NK-92 treated with Interleukin-12 subunit alpha and Interleukin-12 subunit beta, amount 100 ng/mL, for 24 hours (cell line): ENCODE data around the gene UNC13A.

Experiments
- DNase-seq: peaks from one replicate; lab custom pipeline; 2025; lab: John Stamatoyannopoulos, UW

UNC13A gene

DNA sequence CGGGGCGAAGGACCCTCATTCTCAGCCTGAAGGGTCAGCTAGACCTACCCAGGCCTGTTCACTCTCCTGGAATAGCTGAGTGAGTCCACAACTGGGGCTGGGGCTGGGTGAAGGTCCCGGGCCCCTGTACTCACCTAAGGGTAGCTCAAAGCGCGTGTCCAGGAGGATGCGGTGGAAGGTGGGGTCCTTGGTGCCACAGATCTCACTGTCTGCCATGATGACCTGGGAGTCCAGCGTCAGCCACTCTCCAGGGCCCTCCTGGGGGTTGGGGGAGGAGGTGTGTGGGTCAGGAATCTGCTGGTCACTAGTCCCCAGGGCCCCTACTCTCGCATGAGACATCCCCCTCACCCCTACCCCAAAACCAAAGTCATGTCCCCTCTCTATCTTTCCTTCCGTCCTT lies 18.7 kb downstream of the UNC13A start:
- DNase-seq = no peak

DNA sequence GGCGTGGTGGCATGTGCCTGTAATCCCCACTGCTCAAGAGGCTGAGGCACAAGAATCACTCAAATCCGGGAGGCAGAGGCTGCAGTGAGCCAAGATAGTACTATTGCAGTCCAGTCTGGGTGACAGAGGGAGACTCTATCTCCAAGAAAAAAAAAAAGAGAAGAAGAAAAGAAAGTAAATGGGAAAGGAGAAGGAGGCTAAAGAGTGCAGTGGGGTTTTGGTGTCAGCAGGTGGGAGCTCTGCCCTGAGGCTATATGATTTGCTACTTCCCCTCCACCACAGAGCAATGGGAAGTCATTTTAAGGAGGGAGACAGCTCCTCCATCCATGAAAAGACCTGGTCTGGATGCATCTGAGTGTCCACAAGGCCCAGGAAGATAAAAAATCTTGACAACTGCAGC lies 23.1 kb downstream of the UNC13A start:
- no peak for DNase-seq

DNA sequence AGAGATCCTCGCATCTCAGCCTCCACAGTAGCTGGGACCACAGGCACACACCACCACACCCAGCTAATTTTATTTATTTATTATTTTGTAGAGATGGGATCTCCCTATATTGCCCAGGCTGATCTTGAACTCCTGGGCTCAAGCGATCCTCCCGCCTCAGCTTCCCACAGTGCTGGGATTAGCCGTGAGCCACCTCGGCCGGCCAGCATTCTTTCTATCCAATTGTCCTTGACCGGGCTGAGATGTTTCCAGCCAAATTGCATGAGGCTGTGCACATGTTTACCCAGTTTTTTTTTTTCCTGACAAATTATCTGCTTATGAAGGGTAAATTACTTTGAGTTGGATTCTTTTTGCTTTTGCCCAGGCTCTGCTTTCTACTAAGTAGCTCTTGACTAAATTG lies 28.2 kb downstream of the UNC13A start:
- DNase-seq = no peak

DNA sequence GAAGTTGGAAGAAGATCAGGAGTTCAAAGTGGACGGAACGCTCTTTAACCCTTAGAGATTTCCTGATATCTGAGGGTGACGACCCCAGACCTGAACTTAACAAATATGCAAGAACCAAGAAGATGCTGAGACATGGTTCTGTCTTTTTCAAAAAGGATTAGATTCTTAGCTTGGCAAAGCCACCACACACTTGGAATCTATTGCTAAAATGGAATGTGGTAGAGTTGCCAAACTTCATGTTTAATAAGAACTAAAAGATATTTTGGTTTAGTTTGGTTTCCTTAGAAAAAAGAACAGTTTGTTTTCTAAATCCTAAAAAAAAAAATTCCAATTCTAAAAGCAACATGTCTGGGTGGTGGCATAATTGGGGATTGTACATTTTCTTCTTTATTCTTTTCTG lies 29.5 kb downstream of the UNC13A start:
- DNase-seq = no peak

DNA sequence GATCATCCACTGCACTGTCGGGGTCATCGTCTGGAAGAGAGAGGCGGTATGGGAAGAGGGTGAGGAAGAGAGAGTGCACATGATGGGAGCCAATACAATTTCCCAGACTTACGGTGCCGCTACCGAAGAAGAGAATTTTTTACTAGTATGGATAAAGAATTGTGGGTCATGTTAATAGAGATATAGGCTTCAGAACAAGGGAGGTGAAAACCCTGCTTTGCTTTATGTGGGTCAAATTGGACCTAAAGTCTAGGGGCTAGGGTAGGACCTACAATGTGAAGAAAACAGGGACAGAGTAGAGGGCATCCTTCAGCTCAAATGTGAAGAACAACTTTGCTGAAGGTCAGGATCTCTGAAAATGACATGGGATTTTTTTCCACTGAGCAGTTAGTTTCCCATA lies 29.9 kb downstream of the UNC13A start:
- no peak for DNase-seq

DNA sequence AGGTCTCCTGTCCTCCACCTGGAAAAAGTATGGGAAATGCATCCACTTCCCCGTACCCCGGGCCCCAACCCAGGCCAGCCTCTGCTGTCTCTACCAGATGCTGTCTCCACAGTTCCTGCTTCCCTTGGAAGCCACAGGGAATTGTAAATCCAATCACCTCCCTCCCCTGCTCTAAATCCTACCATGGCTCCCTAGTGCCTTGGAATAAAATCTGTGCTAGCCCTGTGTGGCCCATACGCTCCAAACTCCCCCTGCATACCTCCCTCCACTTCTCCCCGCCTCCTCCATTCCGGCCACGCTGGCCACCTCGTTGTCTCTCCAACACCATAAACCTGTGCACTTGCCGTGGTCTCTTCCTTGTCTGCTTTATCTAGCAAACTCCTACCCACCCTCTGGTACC lies 31.2 kb downstream of the UNC13A start:
- DNase-seq = no peak

DNA sequence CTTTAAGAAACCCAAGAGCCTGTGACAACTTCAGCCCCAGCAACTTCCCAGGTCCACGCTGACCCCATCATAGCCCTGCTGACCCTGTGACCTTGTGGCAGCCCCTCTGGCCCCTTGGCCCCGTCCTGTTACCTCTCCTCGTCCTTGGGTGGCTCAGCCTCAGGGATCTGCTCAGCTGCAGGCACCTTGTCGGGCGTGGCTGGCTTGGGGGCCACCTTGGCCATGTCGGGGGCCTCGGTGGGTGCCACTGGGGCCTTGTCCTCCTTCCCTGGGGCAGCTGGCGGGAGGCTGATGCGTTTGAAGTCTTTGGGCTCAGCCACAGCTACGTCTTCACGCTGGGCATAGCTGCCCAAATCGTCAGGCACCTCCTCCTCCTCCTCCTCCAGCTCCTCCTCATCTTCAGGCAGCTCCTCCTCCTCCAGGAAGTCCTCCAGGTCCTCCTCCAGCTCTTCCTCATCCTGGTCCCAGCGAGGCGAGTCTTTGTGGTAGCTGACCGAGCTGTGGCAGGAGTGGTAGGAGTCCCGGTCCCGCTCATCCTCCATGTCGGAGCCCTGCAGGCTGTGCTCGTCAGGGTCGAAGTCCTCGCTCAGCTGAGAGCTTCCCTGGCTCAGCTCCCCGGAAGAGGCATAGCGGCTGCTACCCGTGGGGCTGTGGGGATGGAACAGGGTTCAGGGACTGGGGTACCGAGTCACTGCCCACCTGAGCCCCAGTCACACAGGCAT lies 32.2 kb downstream of the UNC13A start:
- no peak for DNase-seq

DNA sequence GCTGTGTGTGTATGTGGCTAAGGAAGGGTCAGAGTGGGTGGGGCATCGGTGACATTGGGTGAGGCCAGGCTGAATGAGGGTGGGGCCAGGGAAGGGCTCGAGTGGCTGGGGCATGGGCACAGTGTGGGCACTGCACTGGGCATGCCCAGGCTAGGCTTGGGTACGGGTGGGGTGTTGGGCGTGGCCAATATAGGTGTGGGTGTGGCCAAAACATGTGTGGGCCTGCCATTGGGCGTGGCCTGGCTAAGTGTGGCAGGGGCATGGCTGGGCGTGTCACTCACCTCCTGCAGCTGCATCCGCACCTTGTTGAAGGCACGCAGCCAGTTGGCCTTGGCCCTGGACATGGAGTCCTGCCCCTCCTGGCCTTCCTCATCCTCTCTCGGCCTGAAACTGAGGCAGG lies 33.2 kb downstream of the UNC13A start:
- DNase-seq = no peak

GRCh38 chr19:17652627-17653026 lies 35.5 kb downstream of the UNC13A start:
- DNase-seq = no peak

- DNase-seq = no peak
Measured at GRCh38 chr19:17648786-17649185, 39.4 kb downstream of the UNC13A start.

DNA sequence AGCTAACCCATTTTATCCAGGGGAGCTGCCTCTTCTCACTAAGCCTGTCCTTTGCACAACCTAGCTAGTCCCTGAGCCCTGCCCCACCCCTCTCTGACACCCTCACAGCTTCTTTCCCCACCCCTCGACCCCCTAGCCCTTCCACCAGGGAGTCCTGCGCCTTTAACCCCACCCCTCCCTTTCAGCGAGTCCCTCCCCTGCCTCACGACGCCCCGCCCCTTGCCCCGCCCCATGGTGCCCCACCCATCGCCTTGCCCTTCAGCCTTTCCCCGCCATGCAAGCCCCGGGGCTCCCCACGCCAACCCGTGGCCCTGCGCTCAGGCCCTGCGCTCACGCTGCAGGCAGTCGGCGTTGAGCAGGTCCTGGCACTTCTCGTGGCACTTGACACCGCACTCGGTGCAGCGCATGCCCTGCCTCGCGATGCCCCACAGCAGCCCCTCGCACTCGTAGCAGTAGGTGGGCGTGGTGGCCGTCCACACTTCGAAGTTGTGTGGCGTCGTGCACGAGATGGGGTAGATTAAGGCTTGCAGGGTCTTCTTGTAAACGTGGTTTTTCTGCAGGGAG lies 40.0 kb downstream of the UNC13A start:
- DNase-seq = no peak

- no peak for DNase-seq
Measured at GRCh38 chr19:17647071-17648020, 40.8 kb downstream of the UNC13A start.

GRCh38 chr19:17646441-17646840 lies 41.7 kb downstream of the UNC13A start:
- DNase-seq = no peak

- DNase-seq = no peak
Measured at GRCh38 chr19:17645339-17645963, 42.7 kb downstream of the UNC13A start.

DNA sequence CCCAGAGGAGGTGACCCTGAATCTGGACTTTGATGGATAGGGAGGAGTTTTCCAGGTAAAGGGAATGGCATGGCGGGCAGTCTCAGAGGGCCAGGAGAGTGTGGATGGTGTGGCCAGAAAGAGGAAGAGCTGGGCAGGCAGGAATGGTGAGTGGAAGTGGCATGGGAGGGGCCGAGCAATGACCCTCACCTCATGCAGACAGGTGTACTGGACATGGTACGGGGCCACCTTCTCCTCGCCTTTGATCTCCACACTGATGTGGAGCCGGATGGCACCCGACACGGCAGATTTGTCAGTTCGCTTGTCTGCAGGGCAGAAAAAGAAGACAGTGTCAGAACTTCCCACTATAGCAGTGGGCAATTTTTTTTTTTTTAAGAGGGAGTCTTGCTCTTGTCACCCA lies 45.5 kb downstream of the UNC13A start:
- DNase-seq = no peak

- DNase-seq = no peak
Measured at GRCh38 chr19:17641846-17642245, 46.3 kb downstream of the UNC13A start.

DNA sequence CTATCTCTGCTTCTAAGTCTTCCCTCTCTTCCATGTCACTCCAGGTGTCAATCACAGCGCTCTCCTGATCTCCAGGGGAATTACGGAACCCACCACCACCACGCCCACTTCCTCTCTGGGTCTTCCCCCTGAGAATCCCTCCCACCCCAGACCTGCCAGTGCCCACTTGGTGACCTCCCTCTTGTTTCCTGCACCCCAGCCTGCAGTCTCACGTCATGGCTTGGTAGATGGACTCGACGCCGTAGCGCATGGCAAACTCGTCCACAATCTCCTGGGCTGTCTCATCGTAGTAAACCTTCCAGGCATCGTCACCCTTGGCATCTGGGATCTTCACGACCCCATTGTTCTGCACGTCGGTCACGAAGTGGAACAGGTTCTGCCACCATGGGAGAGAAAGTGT lies 47.0 kb downstream of the UNC13A start:
- no peak for DNase-seq

- no peak for DNase-seq
Measured at GRCh38 chr19:17633700-17634099, 54.5 kb downstream of the UNC13A start.

- DNase-seq = no peak
Measured at GRCh38 chr19:17632577-17632976, 55.6 kb downstream of the UNC13A start.

DNA sequence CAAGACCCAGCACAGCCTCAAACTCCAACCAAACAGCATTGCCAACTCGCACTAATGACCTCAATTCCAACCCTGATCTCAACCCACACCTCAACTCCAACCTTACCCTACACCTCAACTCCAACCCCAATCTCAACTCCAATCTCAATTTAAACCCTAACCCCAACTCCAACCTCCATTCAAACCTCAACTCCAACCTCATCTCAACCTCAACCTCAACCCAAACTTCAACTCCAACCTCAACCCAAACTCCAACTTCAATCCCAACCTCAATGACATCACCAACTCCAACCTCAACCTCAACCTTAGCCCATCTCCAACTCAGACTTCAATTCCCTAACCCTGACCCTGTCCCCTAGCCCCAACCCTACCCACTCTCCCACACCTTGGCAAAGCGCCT lies 58.4 kb downstream of the UNC13A start:
- DNase-seq = no peak

DNA sequence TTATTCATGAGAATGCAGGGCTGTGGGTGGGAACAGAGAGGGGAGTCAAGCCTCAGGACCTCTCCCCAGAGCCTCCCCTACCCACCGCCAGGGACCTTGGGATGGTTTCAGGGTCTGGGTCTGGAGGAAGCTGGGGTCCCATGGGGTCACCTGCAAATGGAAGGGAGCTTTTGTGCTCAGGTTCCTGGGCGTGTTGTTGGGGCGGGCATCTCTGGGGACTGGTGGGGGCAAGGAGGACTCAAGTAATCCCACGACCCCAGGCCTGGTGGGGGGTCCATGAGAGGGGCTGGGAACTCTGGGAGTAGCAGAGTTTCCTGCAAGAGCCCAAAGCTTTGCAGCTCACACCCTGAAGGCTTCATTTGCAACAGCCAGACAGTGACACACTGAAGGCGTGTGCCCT lies 60.2 kb downstream of the UNC13A start:
- DNase-seq = no peak

GRCh38 chr19:17627161-17627560 lies 61.0 kb downstream of the UNC13A start:
- DNase-seq = no peak
